HCT116 (cell line): Measurements from ENCODE around the gene NABP1. TPM values are rescaled to one million over a fixed set of nuclear protein-coding genes. Genes with fewer than 3 reads are reported as not detected.

Source experiments
- ATAC-seq: fragments of 200-7000 bp; cut with Tn5 transposase; 2 replicates; pipeline ENCODE4 v1.9.1; 2020; ENCODE audit warnings: mild to moderate bottlenecking, moderate library complexity
- BruUV-seq: library from RNA; stranded (reverse); fragments of 400-500 nt; replicated peaks from 2 replicates; lab custom pipeline; 2021; lab: Mats Ljungman, UMichigan
- CTCF ChIA-PET: fragments of 300-600 bp; sonication (Branson Sonifier 250); formaldehyde crosslinking; loops from one replicate; lab custom pipeline; 2021; ENCODE audit warnings: antibody characterized with exemption; lab: Charles Lee
- POLR2A ChIA-PET: fragments of 300-600, 350-600 bp; sonication (Branson Sonifier 250); formaldehyde crosslinking; loops from one replicate; lab custom pipeline; 2021; ENCODE audit warnings: antibody characterized with exemption; lab: Charles Lee
- RAD21 ChIA-PET, 2 experiments: fragments of 300-600 bp; sonication (Branson Sonifier 250); formaldehyde crosslinking; loops; one replicate each; lab custom pipeline; 2023; ENCODE audit warnings: low total read pairs in 2 of 2; ENCODE audit not compliant: uncharacterized antibody in 2 of 2, unreplicated experiment in 2 of 2, low non-redundant PET in 1 of 2; lab: Charles Lee
- DNase-seq: peaks from one replicate; pipeline ENCODE4 v3.0.0-alpha.2; 2010; ENCODE audit warnings: low read depth, low spot score
- H2AFZ ChIP-seq: fragments of 200-600 bp; shearing (Covaris generic), sonication (generic); 2 replicates; pipeline ENCODE4 v1.6.1; 2017; ENCODE audit warnings: low read depth, mixed run types, mixed read lengths, antibody characterized with exemption, low read length; ENCODE audit not compliant: poor library complexity, severe bottlenecking
- H3K27ac ChIP-seq: 2 replicates; pipeline ENCODE4 v1.5.1; 2012; ENCODE audit warnings: low read depth, low read length
- H3K27me3 ChIP-seq: fragments of 200-600 bp; sonication (generic); 2 replicates; pipeline ENCODE4 v1.6.1; 2016; ENCODE audit warnings: mixed run types, low read length, mixed read lengths; ENCODE audit not compliant: insufficient read depth
- H3K36me3 ChIP-seq, 2 experiments: fragments of 200-500 bp in 1 of 2; fragments of 200-600 bp in 1 of 2; sonication (Bioruptor generic) in 1 of 2; sonication (generic) in 1 of 2; 2 replicates each; pipeline versions ENCODE4 v1.5.1 to v1.6.1; 2014 to 2016; ENCODE audit warnings: low read length in 2 of 2, inconsistent platforms in 1 of 2, mixed read lengths in 1 of 2, mixed run types in 1 of 2; ENCODE audit not compliant: insufficient read depth in 2 of 2, control insufficient read depth in 1 of 2
- H3K4me1 ChIP-seq, 2 experiments: fragments of 200-600 bp in 1 of 2; sonication (generic) in 1 of 2; 2 replicates each; pipeline versions ENCODE4 v1.5.1 to v1.6.1; 2012 to 2017; ENCODE audit warnings: low read length in 2 of 2, inconsistent platforms in 1 of 2, mild to moderate bottlenecking in 1 of 2, mixed read lengths in 1 of 2, mixed run types in 1 of 2, moderate library complexity in 1 of 2; ENCODE audit not compliant: insufficient read depth in 2 of 2, control insufficient read depth in 1 of 2
- H3K4me2 ChIP-seq: fragments of 200-600 bp; sonication (generic); 2 replicates; pipeline ENCODE4 v1.6.1; 2017; ENCODE audit warnings: mixed run types, low read length, mixed read lengths
- H3K4me3 ChIP-seq, 2 experiments: fragments of 200-600 bp in 1 of 2; sonication (generic) in 1 of 2; replicated peaks in 1 of 2; 2 replicates each; pipeline ENCODE4 v1.5.1; 2011 to 2016; ENCODE audit warnings: low read length in 2 of 2, control low read depth in 1 of 2, low read depth in 1 of 2, mild to moderate bottlenecking in 1 of 2, mixed read lengths in 1 of 2, mixed run types in 1 of 2
- H3K79me2 ChIP-seq: fragments of 200-600 bp; sonication (generic); 2 replicates; pipeline ENCODE4 v1.6.1; 2017; ENCODE audit warnings: mild to moderate bottlenecking, mixed run types, low read length, moderate library complexity, mixed read lengths; ENCODE audit not compliant: insufficient read depth
- H3K9ac ChIP-seq: fragments of 200-600 bp; sonication (generic); 2 replicates; pipeline ENCODE4 v1.6.1; 2016; ENCODE audit warnings: low read length, mixed read lengths
- H3K9me2 ChIP-seq: fragments of 200-600 bp; sonication (generic), shearing (Covaris generic); 2 replicates; pipeline ENCODE4 v1.6.1; 2017; ENCODE audit warnings: mixed run types, mild to moderate bottlenecking, moderate library complexity; ENCODE audit not compliant: insufficient read depth
- H3K9me3 ChIP-seq, 2 experiments: fragments of 200-500 bp in 1 of 2; fragments of 200-600 bp in 1 of 2; sonication (Bioruptor generic) in 1 of 2; sonication (generic) in 1 of 2; 2 replicates each; pipeline ENCODE4 v1.6.1; 2014 to 2017; ENCODE audit warnings: low read length in 2 of 2, mixed read lengths in 2 of 2, inconsistent platforms in 1 of 2, low read depth in 1 of 2, mild to moderate bottlenecking in 1 of 2, mixed run types in 1 of 2, moderate library complexity in 1 of 2; ENCODE audit not compliant: control insufficient read depth in 1 of 2, insufficient read depth in 1 of 2
- H4K20me1 ChIP-seq: fragments of 200-600 bp; sonication (generic), shearing (Covaris generic); 2 replicates; pipeline ENCODE4 v1.6.1; 2017; ENCODE audit warnings: mixed run types, mild to moderate bottlenecking, moderate library complexity; ENCODE audit not compliant: insufficient read depth
- CEBPB ChIP-seq: IDR thresholded peaks from 2 replicates; pipeline ENCODE4 v1.6.1; 2012; ENCODE audit warnings: low read depth
- CTCF ChIP-seq, 3 experiments: fragments of 200-600 bp in 1 of 3; sonication (generic) in 1 of 3; IDR thresholded peaks in 2 of 3; conservative IDR thresholded peaks in 1 of 3; 2 replicates each; pipeline ENCODE4 v1.5.1; 2012 to 2017; ENCODE audit warnings: low read depth in 2 of 3, low read length in 2 of 3, antibody characterized with exemption in 1 of 3, borderline replicate concordance in 1 of 3, control low read depth in 1 of 3, mild to moderate bottlenecking in 1 of 3, mixed read lengths in 1 of 3, mixed run types in 1 of 3, moderate library complexity in 1 of 3; ENCODE audit not compliant: insufficient read depth in 1 of 3
- EGR1 ChIP-seq: IDR thresholded peaks from 2 replicates; pipeline ENCODE4 v1.6.1; 2012; ENCODE audit warnings: low read depth
- EZH2phosphoT487 ChIP-seq: fragments of 200-600 bp; IDR thresholded peaks from 2 replicates; pipeline ENCODE4 v1.6.1; 2018; ENCODE audit warnings: antibody characterized with exemption, borderline replicate concordance
- POLR2AphosphoS5 ChIP-seq: IDR thresholded peaks from 2 replicates; pipeline ENCODE4 v1.6.1; 2011; ENCODE audit warnings: mild to moderate bottlenecking, low read depth, low read length, moderate library complexity
- TCF7L2 ChIP-seq: IDR thresholded peaks from 2 replicates; pipeline ENCODE4 v1.7.0; 2011; ENCODE audit warnings: borderline replicate concordance, inconsistent platforms; ENCODE audit not compliant: insufficient read depth, insufficient read length; ENCODE audit errors: extremely low read depth
- intact Hi-C: fragments of 100-400 bp; cut with micrococcal nuclease; formaldehyde crosslinking; loops from 2 replicates; pipeline ENCODE4 v1.10.0; 2022
- total RNA-seq: library from RNA; stranded (reverse); gene quantifications from one replicate; pipeline ENCODE4 v1.2.1, GENCODE V29; 2021; ENCODE audit not compliant: unreplicated experiment
- TF ChIP-seq, protein P1 (sequence below): IDR thresholded peaks from 2 replicates; pipeline ENCODE4 v1.6.1; 2012
- TF ChIP-seq, protein P2 (sequence below): IDR thresholded peaks from 2 replicates; pipeline ENCODE4 v1.6.1; 2012; ENCODE audit warnings: low read depth

The NABP1 gene
- total RNA-seq, 1 experiment from 2014 or later: 39.3 TPM

DNA sequence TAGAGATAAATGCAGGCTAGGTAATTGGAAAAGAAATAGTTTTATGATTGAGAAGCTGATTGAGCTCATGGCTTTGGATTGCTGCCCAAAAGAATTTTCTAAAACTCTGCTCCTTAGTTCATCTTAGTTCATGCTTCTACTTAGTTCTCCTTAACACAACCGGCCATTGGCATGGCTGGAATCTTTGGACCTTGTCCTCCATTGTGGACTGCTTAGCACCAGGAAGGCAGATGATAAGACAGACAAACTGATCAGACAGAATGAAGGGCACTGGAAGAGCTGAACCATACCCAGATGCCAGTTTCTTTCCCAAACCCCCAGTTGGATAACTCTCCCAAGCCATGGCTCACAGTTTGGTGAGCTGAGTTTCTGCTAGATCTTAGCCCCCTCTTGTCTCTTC is 36.3 kb upstream of the NABP1 start:
- H3K4me2 ChIP-seq: no peak overlapping the region
- H3K4me3 ChIP-seq: no peak overlapping the region
- intact Hi-C loops: no loop called here
- ChIA-PET CTCF (no interaction called here), RAD21 (no interaction called here), POLR2A (interaction anchor here (2.0 kb wide), 1 partner anchor 36 kb away, joined by 8 read pairs; the partner anchor contains the start of gene NABP1)
- BruUV-seq: no TSS peak
- H4K20me1 ChIP-seq: no peaks in the 10 kb centered on the region
- no peak overlapping the region for H3K9ac ChIP-seq
- no peaks in the 10 kb centered on the region for H3K9me3 ChIP-seq
- H3K27ac ChIP-seq: no peak overlapping the region
- no peak for ATAC-seq
- no peaks in the 10 kb centered on the region for H3K9me2 ChIP-seq
- no peaks in the 10 kb centered on the region for H3K79me2 ChIP-seq
- no peaks in the 10 kb centered on the region for H3K27me3 ChIP-seq
- no peak overlapping the region for H2AFZ ChIP-seq
- no peaks in the 10 kb centered on the region for H3K36me3 ChIP-seq
- peaks cover 18 to 27% of the 10 kb centered on the region in 2 experiments for H3K4me1 ChIP-seq
- no peak for TF ChIP-seq EZH2phosphoT487
- TF ChIP-seq CTCF (IDR thresholded peaks at IDR 0.05 in 2 of 3, conservative IDR thresholded peaks at IDR 0.05 in 1 of 3; ENCODE audit: borderline replicate concordance in 1 of 3, insufficient read depth in 1 of 3, low read depth in 2 of 3, low read length in 2 of 3): no peak
- no peak for TF ChIP-seq EGR1
- TF ChIP-seq POLR2AphosphoS5: no peak
- TF ChIP-seq, protein P1, sequence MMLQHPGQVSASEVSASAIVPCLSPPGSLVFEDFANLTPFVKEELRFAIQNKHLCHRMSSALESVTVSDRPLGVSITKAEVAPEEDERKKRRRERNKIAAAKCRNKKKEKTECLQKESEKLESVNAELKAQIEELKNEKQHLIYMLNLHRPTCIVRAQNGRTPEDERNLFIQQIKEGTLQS: no peak
- TF ChIP-seq CEBPB: no peak
- TF ChIP-seq, protein P2, sequence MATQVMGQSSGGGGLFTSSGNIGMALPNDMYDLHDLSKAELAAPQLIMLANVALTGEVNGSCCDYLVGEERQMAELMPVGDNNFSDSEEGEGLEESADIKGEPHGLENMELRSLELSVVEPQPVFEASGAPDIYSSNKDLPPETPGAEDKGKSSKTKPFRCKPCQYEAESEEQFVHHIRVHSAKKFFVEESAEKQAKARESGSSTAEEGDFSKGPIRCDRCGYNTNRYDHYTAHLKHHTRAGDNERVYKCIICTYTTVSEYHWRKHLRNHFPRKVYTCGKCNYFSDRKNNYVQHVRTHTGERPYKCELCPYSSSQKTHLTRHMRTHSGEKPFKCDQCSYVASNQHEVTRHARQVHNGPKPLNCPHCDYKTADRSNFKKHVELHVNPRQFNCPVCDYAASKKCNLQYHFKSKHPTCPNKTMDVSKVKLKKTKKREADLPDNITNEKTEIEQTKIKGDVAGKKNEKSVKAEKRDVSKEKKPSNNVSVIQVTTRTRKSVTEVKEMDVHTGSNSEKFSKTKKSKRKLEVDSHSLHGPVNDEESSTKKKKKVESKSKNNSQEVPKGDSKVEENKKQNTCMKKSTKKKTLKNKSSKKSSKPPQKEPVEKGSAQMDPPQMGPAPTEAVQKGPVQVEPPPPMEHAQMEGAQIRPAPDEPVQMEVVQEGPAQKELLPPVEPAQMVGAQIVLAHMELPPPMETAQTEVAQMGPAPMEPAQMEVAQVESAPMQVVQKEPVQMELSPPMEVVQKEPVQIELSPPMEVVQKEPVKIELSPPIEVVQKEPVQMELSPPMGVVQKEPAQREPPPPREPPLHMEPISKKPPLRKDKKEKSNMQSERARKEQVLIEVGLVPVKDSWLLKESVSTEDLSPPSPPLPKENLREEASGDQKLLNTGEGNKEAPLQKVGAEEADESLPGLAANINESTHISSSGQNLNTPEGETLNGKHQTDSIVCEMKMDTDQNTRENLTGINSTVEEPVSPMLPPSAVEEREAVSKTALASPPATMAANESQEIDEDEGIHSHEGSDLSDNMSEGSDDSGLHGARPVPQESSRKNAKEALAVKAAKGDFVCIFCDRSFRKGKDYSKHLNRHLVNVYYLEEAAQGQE: no peak
- TF ChIP-seq TCF7L2: no peak
- no peak for DNase-seq
